BE2C (cell line): Measurements from ENCODE around the gene PIAS2.
"Not testable (repeated sequence)": the region's sequence is repeated elsewhere in the genome, so short reads cannot be mapped to it uniquely, and the experiment has no call there.

ENCODE experiments used
- DNase-seq: peaks from one replicate; pipeline ENCODE4 v3.0.0-alpha.2; 2020
- H3K27me3 ChIP-seq: fragments of 250-450 bp; sonication (Bioruptor Pico); 2 replicates; pipeline ENCODE4 v1.5.1; 2020; ENCODE audit warnings: mild to moderate bottlenecking
- H3K36me3 ChIP-seq: fragments of 250-450 bp; sonication (Bioruptor Pico); 2 replicates; pipeline ENCODE4 v1.5.1; 2020; ENCODE audit warnings: mild to moderate bottlenecking
- H3K4me1 ChIP-seq: fragments of 250-450 bp; sonication (Bioruptor Pico); 2 replicates; pipeline ENCODE4 v1.5.1; 2020
- H3K4me3 ChIP-seq: 2 replicates; pipeline ENCODE4 v1.5.1; 2011; ENCODE audit warnings: low read depth, low read length
- H3K9me3 ChIP-seq: fragments of 250-450 bp; sonication (Bioruptor Pico); 2 replicates; pipeline ENCODE4 v1.5.1; 2020
- TF ChIP-seq, protein P1 (sequence below): IDR thresholded peaks from 2 replicates; pipeline ENCODE4 v1.5.1; 2012; ENCODE audit warnings: mild to moderate bottlenecking, low read depth, low read length

Gene PIAS2

DNA sequence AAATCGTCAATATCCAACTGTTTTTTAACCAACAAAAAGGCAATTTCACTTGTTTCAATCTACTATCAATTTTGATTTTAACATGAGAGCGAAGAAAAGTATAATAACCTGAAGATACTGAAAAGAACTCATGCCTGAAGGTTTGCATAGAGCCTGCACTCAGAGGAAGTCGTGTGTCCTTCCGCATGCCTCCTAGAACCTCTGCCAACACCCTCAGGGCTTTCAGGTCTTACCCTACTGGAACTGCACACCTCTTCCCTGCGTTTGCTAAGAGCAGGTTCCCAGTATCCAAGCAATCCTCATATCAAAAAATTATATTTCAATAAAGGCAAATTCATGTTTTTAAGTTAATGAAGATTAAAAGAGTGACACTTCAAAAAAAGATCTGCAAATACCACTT, 74.7 kb downstream of the PIAS2 start:
- DNase-seq: no peak
- TF ChIP-seq, protein P1, sequence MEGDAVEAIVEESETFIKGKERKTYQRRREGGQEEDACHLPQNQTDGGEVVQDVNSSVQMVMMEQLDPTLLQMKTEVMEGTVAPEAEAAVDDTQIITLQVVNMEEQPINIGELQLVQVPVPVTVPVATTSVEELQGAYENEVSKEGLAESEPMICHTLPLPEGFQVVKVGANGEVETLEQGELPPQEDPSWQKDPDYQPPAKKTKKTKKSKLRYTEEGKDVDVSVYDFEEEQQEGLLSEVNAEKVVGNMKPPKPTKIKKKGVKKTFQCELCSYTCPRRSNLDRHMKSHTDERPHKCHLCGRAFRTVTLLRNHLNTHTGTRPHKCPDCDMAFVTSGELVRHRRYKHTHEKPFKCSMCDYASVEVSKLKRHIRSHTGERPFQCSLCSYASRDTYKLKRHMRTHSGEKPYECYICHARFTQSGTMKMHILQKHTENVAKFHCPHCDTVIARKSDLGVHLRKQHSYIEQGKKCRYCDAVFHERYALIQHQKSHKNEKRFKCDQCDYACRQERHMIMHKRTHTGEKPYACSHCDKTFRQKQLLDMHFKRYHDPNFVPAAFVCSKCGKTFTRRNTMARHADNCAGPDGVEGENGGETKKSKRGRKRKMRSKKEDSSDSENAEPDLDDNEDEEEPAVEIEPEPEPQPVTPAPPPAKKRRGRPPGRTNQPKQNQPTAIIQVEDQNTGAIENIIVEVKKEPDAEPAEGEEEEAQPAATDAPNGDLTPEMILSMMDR: no peak
- Histone ChIP-seq H3K36me3 (no peaks in the 10 kb centered on the region), H3K4me3 (no peak overlapping the region), H3K27me3 (no peaks in the 10 kb centered on the region), H3K9me3 (no peaks in the 10 kb centered on the region), H3K4me1 (no peaks in the 10 kb centered on the region)

DNA sequence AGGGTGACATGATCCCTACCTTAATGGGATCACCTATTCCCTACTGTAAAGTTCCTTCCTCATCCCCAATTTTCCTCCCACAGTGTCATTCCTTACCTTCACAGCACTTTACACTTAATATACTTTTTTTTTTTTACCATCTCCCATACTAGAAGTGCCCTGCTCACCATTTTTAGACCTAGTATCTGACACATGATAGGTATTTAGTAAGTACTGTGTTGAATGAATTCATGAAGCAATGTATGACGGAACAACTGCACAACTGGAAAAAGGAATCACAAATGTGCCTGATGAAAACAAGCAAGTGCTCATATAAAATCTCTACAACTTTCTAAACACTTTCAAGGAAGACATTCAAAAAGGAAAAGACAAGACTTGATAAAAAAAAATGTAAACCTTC, 83.4 kb downstream of the PIAS2 start:
- no peaks in the 10 kb centered on the region for H3K27me3 ChIP-seq
- TF ChIP-seq, protein P1: no peak
- no peaks in the 10 kb centered on the region for H3K36me3 ChIP-seq
- H3K4me1 ChIP-seq: no peaks in the 10 kb centered on the region
- DNase-seq: no peak
- no peaks in the 10 kb centered on the region for H3K9me3 ChIP-seq
- H3K4me3 ChIP-seq: no peak overlapping the region

DNA sequence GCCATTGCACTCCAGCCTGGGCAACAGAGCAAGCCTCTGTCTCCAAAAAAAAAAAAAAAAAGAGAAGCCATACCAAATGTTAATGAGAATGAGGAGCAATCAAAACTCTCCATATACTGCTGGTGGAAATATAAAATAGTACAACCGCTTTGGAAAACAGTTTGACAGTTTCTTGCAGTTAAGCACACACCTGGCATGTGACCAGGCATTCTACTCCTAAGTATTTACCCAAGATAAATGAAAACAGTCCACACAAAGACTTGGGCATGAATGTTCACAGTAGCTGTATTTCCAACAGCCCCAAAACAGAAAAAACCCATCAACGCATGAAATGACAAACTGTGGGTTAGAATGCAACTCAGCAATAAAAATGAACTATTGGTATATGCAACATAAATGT, 84.5 kb downstream of the PIAS2 start:
- DNase-seq: no peak
- H3K36me3 ChIP-seq: no peaks in the 10 kb centered on the region
- H3K27me3 ChIP-seq: no peaks in the 10 kb centered on the region
- TF ChIP-seq, protein P1: no peak
- H3K4me1 ChIP-seq: no peaks in the 10 kb centered on the region
- no peaks in the 10 kb centered on the region for H3K9me3 ChIP-seq
- no peak overlapping the region for H3K4me3 ChIP-seq

- not testable (repeated sequence) for H3K36me3 ChIP-seq, DNase-seq, H3K4me3 ChIP-seq, H3K27me3 ChIP-seq, H3K4me1 ChIP-seq, H3K9me3 ChIP-seq
Measured at GRCh38 chr18:46832422-46832821, 84.9 kb downstream of the PIAS2 start.

- TF ChIP-seq, protein P1: no peak
- Histone ChIP-seq H3K4me1 (no peaks in the 10 kb centered on the region), H3K9me3 (no peaks in the 10 kb centered on the region), H3K36me3 (no peaks in the 10 kb centered on the region), H3K27me3 (no peaks in the 10 kb centered on the region), H3K4me3 (no peak overlapping the region)
- DNase-seq: no peak
Measured at GRCh38 chr18:46831434-46831833, 85.9 kb downstream of the PIAS2 start.

DNA sequence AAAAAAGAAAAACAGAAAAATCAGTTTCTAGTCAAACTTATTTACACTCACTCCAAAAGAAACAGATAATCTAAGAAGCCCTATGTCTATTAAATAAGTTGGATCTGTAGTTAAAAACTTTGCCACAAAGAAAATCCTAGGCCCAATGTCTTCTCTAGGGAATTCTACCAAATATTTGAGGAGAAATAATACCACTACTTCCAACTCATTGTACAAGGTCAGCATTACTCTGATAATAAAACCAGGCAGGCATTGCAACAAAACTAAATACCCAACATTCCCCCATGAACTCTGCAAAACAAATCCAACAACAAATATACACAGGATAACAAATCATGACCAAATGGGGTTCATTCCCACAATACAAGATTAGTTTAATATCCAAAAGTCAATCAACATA, 86.7 kb downstream of the PIAS2 start:
- TF ChIP-seq, protein P1: no peak
- Histone ChIP-seq H3K27me3 (no peaks in the 10 kb centered on the region), H3K4me3 (no peak overlapping the region), H3K36me3 (no peaks in the 10 kb centered on the region), H3K4me1 (no peaks in the 10 kb centered on the region), H3K9me3 (no peaks in the 10 kb centered on the region)
- no peak for DNase-seq

DNA sequence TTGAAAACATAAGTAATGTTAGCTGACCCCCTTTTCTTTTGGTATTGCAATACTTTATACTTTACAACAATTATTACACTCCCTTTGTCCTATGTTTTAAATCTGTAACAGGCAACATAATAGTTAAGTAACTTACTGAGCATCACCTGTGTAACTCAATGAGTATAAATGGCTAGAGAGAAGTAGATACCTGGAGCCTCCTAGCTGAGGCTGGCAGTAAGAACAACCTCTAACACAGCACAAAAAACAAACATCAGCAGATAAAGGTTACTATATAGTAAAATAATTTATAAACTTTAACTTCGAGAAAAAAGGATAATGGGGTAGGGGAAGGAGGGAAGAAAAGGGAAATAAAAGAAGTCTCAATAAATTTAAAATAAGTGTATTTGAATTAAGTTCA, 87.4 kb downstream of the PIAS2 start:
- no peaks in the 10 kb centered on the region for H3K36me3 ChIP-seq
- H3K27me3 ChIP-seq: no peaks in the 10 kb centered on the region
- H3K9me3 ChIP-seq: no peaks in the 10 kb centered on the region
- TF ChIP-seq, protein P1: no peak
- no peaks in the 10 kb centered on the region for H3K4me1 ChIP-seq
- H3K4me3 ChIP-seq: no peak overlapping the region
- DNase-seq: no peak
